Neural cell (in vitro differentiated cells): ENCODE results near the gene PPY.

Source experiments
- CTCF ChIP-seq: fragments of 450-650 bp; IDR thresholded peaks from 2 replicates; pipeline ENCODE4 v1.5.1; 2014; ENCODE audit warnings: antibody characterized with exemption, mild to moderate bottlenecking, moderate library complexity; ENCODE audit not compliant: poor library complexity, severe bottlenecking
- EZH2 ChIP-seq: fragments of 200-600, 300-800 bp; shearing (Covaris generic), sonication (generic); IDR thresholded peaks from 2 replicates; pipeline ENCODE4 v1.6.1; 2014; ENCODE audit warnings: antibody characterized with exemption, low read length, borderline replicate concordance, mild to moderate bottlenecking; ENCODE audit not compliant: insufficient read depth, poor library complexity, severe bottlenecking
- POLR2AphosphoS5 ChIP-seq: IDR thresholded peaks from 2 replicates; pipeline ENCODE4 v1.6.1; 2012
- RAD21 ChIP-seq: fragments of 450-650 bp; conservative IDR thresholded peaks from 2 replicates; pipeline ENCODE4 v1.6.1; 2014; ENCODE audit warnings: antibody characterized with exemption, mild to moderate bottlenecking, moderate library complexity
- SMC3 ChIP-seq: fragments of 450-650 bp; conservative IDR thresholded peaks from 2 replicates; pipeline ENCODE4 v1.6.1; 2014; ENCODE audit warnings: antibody characterized with exemption, mild to moderate bottlenecking, moderate library complexity; ENCODE audit not compliant: poor library complexity

DNA sequence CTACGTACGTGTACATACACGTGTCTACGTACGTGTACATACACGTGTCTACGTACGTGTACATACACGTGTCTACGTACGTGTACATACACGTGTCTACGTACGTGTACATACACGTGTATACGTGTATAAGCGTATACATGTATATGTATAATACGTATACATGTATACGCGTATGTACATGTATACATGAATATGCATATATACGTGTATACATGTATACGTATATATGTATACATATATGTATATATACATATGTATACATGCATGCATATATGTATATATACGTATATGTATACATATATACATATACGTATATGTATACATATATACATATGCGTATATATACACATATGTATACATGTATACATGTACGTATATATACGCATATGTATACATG is 33.6 kb upstream of the PPY start:
- TF ChIP-seq RAD21 (no peak), POLR2AphosphoS5 (no peak), EZH2 (no peak), CTCF (no peak), SMC3 (no peak)
